Activated T-helper 17 cell treated with anti-CD3 and anti-CD28 coated beads, Interleukin-2, amount 50 U/mL, for 72 hours (primary cell): ENCODE results near the gene EPB41L2. TPM values are rescaled to one million over a fixed set of nuclear protein-coding genes. Genes with fewer than 3 reads are reported as not detected.
"Not testable (repeated sequence)": the region's sequence is repeated elsewhere in the genome, so short reads cannot be mapped to it uniquely, and the experiment has no call there.

ENCODE experiments used
- ATAC-seq: fragments of 150-1000 bp; cut with Tn5 transposase; replicated peaks from 2 replicates; pipeline ENCODE4 v1.10.0; 2021; ENCODE audit warnings: mild to moderate bottlenecking, moderate library complexity
- H3K27ac Mint-ChIP-seq: one replicate; pipeline ENCODE4 v1.8.0; 2022; ENCODE audit warnings: mixed read lengths
- H3K27me3 Mint-ChIP-seq: one replicate; pipeline ENCODE4 v1.8.0; 2022; ENCODE audit warnings: mixed read lengths
- H3K36me3 Mint-ChIP-seq: one replicate; pipeline ENCODE4 v1.8.0; 2022; ENCODE audit warnings: low read depth, mild to moderate bottlenecking, mixed read lengths
- H3K4me1 Mint-ChIP-seq: one replicate; pipeline ENCODE4 v1.8.0; 2022; ENCODE audit warnings: mixed read lengths
- H3K4me3 Mint-ChIP-seq: one replicate; pipeline ENCODE4 v1.8.0; 2022; ENCODE audit warnings: mild to moderate bottlenecking, mixed read lengths
- H3K9me3 Mint-ChIP-seq: one replicate; pipeline ENCODE4 v1.8.0; 2022; ENCODE audit warnings: mixed read lengths
- total RNA-seq, 2 donors: library from RNA; stranded (reverse); gene quantifications; one replicate each; pipeline ENCODE4 v1.2.3, GENCODE V29; 2022

The EPB41L2 gene
- 10 to 100 TPM; 31.0 to 49.3 TPM for total RNA-seq

DNA sequence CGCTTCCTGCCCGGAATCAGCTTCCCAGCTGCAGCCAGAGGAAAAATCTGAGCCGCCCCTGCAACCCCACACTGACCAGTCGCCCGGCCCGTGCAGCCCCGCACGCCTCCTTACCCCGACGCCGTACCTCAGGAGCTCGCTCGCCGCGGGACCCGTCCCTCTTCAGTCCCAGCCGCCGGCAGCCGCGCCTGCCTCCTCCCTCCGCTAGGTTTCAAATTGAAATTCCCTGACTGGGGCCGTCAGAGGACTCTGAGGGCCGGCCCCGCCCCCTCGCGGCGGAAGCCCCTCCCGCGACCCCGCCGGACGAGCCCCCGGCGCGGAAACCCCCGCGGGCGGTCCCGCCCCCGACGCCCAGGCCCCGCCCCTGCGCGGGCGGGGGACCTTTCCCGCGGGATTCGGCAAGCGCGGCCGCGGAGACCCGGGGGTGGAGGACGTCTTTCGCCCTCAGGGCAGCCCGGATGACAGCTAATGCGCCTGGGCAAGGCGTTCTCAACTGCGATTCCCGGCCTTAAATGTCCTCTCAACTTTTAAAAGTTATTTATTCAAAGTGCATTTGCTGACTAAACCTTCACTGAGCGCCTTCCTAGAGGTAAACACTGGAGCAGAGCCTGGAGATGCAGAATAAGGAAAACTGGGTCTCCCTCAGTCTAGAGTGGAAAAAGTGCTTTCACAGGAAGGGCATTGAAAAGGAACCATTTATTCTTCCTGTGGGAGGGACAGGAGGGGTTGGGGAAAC lies at the start of gene EPB41L2:
Gene EPB41L2, minus strand, starts transcription at position 218 of the 736 bp plus-strand sequence. CDS start 106,760 bp downstream, outside the sequence.
- peaks cover 16% of the 10 kb centered on the region for H3K4me1 Mint-ChIP-seq
- H3K9me3 Mint-ChIP-seq = peaks cover 8% of the 10 kb centered on the region
- peak within 1 kb of the TSS; percentile 76 for H3K27ac Mint-ChIP-seq
- H3K4me3 Mint-ChIP-seq = peak within 1 kb of the TSS; percentile 80
- no peaks in the 10 kb centered on the region for H3K36me3 Mint-ChIP-seq
- ATAC-seq = peak; percentile 81
- H3K27me3 Mint-ChIP-seq = no peaks in the 10 kb centered on the region

DNA sequence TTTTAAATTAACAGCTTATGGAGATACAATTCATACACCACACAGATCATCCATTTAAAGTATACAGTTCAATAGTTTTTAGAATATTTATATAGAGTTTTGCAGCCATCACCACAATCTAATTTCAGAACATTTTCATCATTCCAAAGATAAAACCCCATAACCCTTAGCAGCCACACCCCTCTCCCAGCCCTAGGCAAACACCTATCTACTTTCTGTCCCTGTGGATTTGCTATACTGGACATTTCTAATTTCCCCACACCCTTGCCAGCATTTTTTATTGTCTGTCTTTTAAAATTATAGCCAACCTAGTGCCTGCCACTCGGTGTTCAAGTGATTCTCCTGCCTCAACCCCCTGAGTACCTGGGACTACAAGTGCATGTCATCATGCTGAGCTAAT lies 49.2 kb upstream of the EPB41L2 start:
- peaks cover 4% of the 10 kb centered on the region for H3K27me3 Mint-ChIP-seq
- no peaks in the 10 kb centered on the region for H3K4me1 Mint-ChIP-seq
- no peaks in the 10 kb centered on the region for H3K36me3 Mint-ChIP-seq
- no peak overlapping the region for H3K4me3 Mint-ChIP-seq
- no peak overlapping the region for H3K27ac Mint-ChIP-seq
- H3K9me3 Mint-ChIP-seq = no peaks in the 10 kb centered on the region
- ATAC-seq = no peak

DNA sequence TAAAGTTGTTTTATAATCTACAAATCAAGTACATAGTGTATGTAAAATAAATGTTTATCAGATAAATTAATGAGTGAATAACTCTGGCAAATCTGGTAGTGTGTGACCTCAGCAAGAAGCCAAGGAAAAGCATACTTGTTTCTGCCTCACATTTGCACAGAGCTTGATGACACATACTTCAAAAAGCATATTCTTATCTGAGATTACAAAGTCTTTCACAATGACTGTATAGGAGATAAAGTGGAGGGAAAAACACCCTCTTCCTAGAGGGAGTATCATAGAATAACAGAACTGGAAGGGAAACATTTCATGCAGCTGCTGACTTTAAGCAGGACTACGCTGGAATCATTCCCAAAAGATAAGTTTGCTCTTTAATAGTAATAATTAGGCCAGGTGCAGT lies 44.1 kb upstream of the EPB41L2 start:
- H3K4me3 Mint-ChIP-seq = no peak overlapping the region

DNA sequence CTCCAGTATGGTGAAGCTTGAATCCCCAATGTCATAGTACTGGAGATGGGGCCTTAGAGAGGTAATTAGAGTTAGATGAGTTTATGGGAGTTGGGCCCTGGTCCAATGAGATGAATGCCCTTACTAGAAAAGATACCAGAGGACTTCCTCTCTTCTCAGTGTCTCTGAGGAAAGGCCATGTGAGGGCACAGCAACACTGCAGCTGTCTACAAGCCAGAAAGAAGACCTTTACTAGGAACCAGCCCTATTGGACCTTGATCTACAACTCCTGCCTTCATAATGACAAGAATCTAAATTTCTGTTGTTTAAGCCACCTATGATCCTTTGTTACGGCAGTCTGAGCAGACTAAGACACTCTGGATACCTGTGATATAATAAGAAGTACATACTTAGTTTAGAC lies 40.9 kb upstream of the EPB41L2 start:
- no peaks in the 10 kb centered on the region for H3K27me3 Mint-ChIP-seq
- no peak overlapping the region for H3K4me3 Mint-ChIP-seq
- no peaks in the 10 kb centered on the region for H3K9me3 Mint-ChIP-seq
- no peak for ATAC-seq
- no peaks in the 10 kb centered on the region for H3K36me3 Mint-ChIP-seq
- no peaks in the 10 kb centered on the region for H3K4me1 Mint-ChIP-seq
- H3K27ac Mint-ChIP-seq = no peak overlapping the region

More for the DNA sequence above, 44.1 kb upstream of the EPB41L2 start:
- Mint-ChIP-seq H3K4me1 (no peaks in the 10 kb centered on the region), H3K27me3 (peaks cover under 1% of the 10 kb centered on the region), H3K9me3 (no peaks in the 10 kb centered on the region), H3K36me3 (no peaks in the 10 kb centered on the region), H3K27ac (no peak overlapping the region)
- ATAC-seq = peak; percentile 35

DNA sequence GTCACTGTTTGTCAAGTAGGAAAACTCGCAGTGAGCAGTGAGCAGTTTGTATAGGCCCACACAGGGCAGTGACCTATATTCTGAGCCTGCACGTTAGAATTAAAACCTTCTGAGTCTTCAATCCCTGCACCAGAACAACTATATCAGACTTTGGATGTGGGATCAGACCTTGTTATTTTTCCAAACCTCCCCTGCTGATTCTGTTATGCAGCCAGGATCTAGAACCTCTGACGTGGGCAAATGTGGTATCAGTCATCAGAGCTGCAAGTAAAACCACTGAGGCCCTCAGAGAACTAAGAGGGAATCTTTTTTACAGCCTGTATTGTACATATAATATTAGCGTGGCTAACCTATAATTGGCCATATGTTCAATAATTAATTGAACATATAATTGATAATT lies 40.3 kb upstream of the EPB41L2 start:
- ATAC-seq = no peak
- Mint-ChIP-seq H3K9me3 (no peaks in the 10 kb centered on the region), H3K36me3 (no peaks in the 10 kb centered on the region), H3K4me1 (no peaks in the 10 kb centered on the region), H3K27me3 (no peaks in the 10 kb centered on the region), H3K4me3 (no peak overlapping the region), H3K27ac (no peak overlapping the region)

DNA sequence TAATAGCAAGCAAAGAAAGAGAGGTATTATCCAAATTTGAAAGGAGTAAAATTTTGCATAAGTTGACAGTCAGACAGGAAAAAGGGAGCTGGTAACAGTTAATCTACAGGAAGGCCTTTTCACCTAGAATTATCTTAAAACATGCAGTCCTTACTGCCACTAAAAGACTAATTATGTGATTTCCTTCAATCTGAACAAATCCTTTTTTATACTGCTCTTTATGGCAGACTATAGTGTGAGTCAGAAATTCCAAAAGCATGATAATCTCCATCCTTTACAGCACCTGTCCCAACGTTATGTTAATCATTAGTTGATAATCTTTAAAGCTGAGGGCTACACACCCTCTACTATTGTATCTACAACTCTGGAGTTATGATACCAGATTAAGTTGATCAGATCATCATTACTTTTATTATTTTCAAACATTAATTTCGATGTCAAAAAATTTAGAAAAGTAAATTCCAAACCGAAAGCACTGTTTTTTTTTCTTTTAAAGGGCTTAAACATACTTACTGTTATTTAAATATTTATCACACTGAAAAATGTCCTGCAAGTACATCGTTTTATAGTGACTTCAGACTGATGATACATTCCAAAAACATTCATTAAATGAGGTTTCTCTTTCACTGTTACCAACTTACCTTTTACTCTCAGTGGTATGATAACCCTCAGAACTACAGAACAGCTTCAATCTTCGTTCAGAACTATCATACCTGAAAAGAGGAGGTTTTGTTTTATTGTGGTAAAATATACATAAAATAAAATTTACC lies 39.1 kb upstream of the EPB41L2 start:
- Mint-ChIP-seq H3K9me3 (no peaks in the 10 kb centered on the region), H3K27me3 (no peaks in the 10 kb centered on the region), H3K27ac (no peak overlapping the region), H3K4me1 (no peaks in the 10 kb centered on the region), H3K4me3 (no peak overlapping the region), H3K36me3 (no peaks in the 10 kb centered on the region)
- no peak for ATAC-seq

DNA sequence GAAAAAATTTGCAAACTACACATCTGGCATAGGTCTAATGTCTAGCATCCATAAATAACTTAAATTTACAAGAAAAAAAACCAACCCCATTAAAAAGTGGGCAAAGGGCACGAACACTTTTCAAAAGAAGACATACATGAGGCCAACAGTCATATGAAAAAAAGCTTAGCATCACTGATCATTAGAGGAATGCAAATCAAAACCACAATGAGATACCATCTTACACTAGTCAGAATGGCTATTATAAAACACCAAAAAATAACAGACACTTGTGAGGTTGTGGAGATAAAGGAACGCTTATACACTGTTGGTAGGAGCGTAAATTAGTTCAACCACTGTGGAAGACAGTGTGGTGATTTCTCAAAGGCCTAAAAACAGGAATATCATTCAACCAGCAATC lies 33.7 kb upstream of the EPB41L2 start:
- no peak overlapping the region for H3K4me3 Mint-ChIP-seq
- H3K36me3 Mint-ChIP-seq = no peaks in the 10 kb centered on the region
- no peak overlapping the region for H3K27ac Mint-ChIP-seq
- no peaks in the 10 kb centered on the region for H3K9me3 Mint-ChIP-seq
- H3K4me1 Mint-ChIP-seq = no peaks in the 10 kb centered on the region
- no peak for ATAC-seq
- H3K27me3 Mint-ChIP-seq = no peaks in the 10 kb centered on the region

DNA sequence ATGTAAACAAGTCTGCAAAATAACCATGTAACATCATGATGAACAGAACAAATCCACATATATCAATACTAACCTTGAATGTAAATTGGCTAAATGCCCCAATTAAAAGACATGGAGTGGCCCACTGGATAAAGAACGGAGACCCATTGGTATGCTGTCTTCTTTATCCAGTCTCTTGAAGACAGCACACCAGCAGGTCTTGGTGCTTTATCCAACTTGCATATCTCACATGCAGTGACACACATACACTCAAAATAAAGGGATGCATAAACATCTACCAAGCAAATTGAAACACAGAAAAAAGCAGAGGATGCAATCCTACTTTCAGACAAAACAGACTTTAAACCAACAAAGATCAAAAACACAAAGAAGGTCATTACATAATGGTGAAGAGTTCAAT lies 30.3 kb upstream of the EPB41L2 start:
- Mint-ChIP-seq H3K4me1 (no peaks in the 10 kb centered on the region), H3K27ac (no peak overlapping the region), H3K4me3 (no peak overlapping the region), H3K27me3 (peaks cover 6% of the 10 kb centered on the region), H3K36me3 (no peaks in the 10 kb centered on the region), H3K9me3 (no peaks in the 10 kb centered on the region)
- no peak for ATAC-seq

DNA sequence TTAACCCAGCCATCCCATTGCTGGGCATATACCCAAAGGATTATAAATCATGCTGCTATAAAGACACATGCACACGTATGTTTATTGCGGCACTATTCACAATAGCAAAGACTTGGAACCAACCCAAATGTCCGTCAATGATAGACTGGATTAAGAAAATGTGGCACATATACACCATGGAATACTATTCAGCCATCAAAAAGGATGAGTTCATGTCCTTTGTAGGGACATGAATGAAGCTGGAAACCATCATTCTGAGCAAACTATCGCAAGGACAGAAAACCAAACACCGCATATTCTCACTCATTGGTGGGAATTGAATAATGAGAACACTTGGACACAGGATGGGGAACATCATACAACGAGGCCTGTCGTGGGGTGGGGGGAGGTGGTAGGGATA lies 28.9 kb upstream of the EPB41L2 start:
- H3K4me3 Mint-ChIP-seq, H3K27ac Mint-ChIP-seq: not testable (repeated sequence)

DNA sequence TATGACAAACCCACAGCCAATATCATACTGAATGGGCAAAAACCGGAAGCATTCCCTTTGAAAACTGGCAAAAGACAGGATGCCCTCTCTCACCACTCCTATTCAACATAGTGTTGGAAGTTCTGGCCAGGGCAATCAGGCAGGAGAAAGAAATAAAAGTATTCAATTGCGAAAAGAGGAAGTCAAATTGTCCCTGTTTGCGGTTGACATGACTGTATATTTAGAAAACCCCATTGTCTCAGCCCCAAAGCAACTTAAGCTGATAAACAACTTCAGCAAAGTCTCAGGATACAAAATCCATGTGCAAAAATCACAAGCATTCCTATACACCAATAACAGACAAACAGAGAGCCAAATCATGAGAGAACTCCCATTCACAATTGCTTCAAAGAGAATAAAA lies 27.3 kb upstream of the EPB41L2 start:
- ATAC-seq, H3K27ac Mint-ChIP-seq, H3K4me3 Mint-ChIP-seq, H3K9me3 Mint-ChIP-seq, H3K4me1 Mint-ChIP-seq, H3K36me3 Mint-ChIP-seq: not testable (repeated sequence)
- H3K27me3 Mint-ChIP-seq = peaks cover 19% of the 10 kb centered on the region

More for the DNA sequence above, 28.9 kb upstream of the EPB41L2 start:
- not testable (repeated sequence) for H3K4me1 Mint-ChIP-seq, H3K9me3 Mint-ChIP-seq, ATAC-seq, H3K36me3 Mint-ChIP-seq
- H3K27me3 Mint-ChIP-seq = peaks cover 11% of the 10 kb centered on the region

DNA sequence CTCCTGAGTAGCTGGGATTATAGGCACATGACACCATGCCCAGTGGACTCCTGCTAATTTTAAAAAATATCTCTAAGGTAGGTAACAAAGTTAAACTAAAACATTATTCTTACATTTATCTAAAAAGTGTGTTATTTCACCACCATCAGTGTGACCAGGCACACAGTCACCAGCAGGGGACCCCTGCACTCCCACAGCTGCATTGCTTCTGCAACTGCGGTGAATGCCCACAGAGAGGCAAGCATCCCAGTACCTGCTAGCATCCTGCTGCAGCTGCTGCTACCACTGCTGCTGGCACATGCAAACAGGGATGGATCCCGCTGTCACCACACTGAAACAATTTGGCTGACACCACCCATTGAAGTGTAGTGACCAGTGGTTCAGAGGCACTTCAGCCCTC lies 21.9 kb upstream of the EPB41L2 start:
- H3K9me3 Mint-ChIP-seq = peaks cover 4% of the 10 kb centered on the region
- H3K27me3 Mint-ChIP-seq = peaks cover 23% of the 10 kb centered on the region
- no peaks in the 10 kb centered on the region for H3K36me3 Mint-ChIP-seq
- H3K4me1 Mint-ChIP-seq = no peaks in the 10 kb centered on the region
- no peak overlapping the region for H3K27ac Mint-ChIP-seq
- no peak overlapping the region for H3K4me3 Mint-ChIP-seq
- no peak for ATAC-seq

DNA sequence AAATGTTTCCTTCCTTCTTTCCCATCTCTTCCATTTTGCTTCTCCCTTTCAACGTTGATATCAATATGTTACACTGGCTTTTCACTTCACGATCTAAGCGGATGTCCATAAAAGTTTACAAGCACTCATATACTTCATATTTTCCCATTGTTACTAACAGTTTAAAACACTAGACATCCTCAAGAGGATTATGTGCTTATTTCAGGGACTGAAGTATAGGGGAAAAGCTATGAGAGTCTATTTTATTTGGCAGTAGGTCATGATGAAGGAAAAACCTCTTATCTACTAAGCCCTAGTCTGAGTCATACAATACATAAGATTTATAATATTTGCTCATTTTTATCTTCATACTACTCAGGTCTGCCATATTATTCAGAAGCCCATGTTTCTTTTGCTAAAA lies 20.6 kb upstream of the EPB41L2 start:
- no peaks in the 10 kb centered on the region for H3K4me1 Mint-ChIP-seq
- H3K36me3 Mint-ChIP-seq = no peaks in the 10 kb centered on the region
- H3K27ac Mint-ChIP-seq = no peak overlapping the region
- peaks cover 21% of the 10 kb centered on the region for H3K27me3 Mint-ChIP-seq
- no peak for ATAC-seq
- H3K9me3 Mint-ChIP-seq = peaks cover 4% of the 10 kb centered on the region
- H3K4me3 Mint-ChIP-seq = no peak overlapping the region

DNA sequence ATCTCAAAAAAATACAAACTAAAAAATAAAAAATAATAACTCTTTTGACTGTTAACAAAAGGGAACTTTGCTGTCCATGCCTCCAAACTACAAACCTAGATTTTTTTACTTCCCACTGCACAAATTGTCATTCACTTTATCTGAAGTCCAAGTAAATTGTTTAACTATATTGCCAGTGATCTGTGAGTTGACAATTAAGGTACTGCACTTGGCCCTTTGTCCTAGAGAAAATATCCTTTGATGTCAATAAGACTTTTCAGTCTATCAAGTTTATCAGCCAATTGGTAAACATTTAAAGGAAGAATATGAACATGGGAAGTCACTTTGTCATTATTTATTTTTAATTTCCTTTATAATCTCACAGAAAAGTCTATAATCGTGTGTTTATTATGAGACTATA lies 19.3 kb upstream of the EPB41L2 start:
- H3K4me3 Mint-ChIP-seq = no peak overlapping the region
- H3K27me3 Mint-ChIP-seq = peaks cover 17% of the 10 kb centered on the region
- no peaks in the 10 kb centered on the region for H3K4me1 Mint-ChIP-seq
- H3K36me3 Mint-ChIP-seq = no peaks in the 10 kb centered on the region
- H3K9me3 Mint-ChIP-seq = peaks cover under 1% of the 10 kb centered on the region
- H3K27ac Mint-ChIP-seq = no peak overlapping the region
- ATAC-seq = no peak

DNA sequence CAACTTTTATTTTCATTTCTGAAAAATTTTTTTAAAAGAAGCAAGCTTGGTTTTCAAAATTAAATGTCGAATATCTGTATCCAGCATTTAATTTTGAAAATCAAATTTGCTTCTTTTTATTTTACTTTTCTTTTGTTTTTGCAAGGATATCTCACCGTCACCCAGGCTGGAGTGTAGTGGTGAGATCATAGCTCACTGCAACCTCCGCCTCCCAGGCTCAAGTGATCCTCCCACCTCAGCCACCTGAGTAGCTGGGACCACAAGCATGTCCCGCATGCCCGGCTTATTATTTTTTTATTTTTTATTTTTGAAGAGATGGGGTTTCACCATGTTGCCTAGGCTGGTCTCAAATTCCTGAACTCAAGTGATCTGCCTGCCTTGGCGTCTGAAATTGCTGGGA lies 17.0 kb upstream of the EPB41L2 start:
- no peaks in the 10 kb centered on the region for H3K36me3 Mint-ChIP-seq
- H3K9me3 Mint-ChIP-seq = no peaks in the 10 kb centered on the region

DNA sequence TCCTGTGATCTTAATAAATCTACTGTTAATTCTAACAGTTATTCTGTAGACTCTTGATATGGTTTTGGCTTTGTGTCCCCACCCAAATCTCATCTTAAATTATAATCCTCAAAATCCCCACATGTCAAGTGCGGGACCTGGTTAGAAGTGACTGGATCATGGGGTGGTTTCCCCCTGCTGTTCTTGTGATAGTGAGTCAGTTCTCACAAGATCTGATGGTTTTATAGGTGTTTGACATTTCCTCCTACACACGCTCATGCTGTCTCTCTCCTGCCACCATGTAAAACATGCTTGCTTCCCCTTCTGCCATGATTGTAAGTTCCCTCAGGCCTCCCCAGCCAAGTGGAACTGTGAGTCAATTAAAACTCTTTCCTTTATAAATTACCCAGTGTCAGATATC lies 10.5 kb upstream of the EPB41L2 start:
- Mint-ChIP-seq H3K27me3 (peaks cover 5% of the 10 kb centered on the region), H3K4me3 (no peak overlapping the region), H3K9me3 (peaks cover 4% of the 10 kb centered on the region), H3K4me1 (no peaks in the 10 kb centered on the region), H3K27ac (no peak overlapping the region), H3K36me3 (no peaks in the 10 kb centered on the region)
- ATAC-seq = peak; percentile 91

More for the DNA sequence above, 17.0 kb upstream of the EPB41L2 start:
- no peak for ATAC-seq
- Mint-ChIP-seq H3K4me3 (no peak overlapping the region), H3K4me1 (no peaks in the 10 kb centered on the region), H3K27me3 (peaks cover 9% of the 10 kb centered on the region), H3K27ac (no peak overlapping the region)
